ENCODE results near the gene HAUS6.
"Not testable (repeated sequence)": the region's sequence is repeated elsewhere in the genome, so short reads cannot be mapped to it uniquely, and the experiment has no call there.

The HAUS6 gene

GRCh38 chr9:19030899-19031298, 71.8 kb downstream of the HAUS6 start:
- DNase-seq, result no peak

GRCh38 chr9:19028835-19029451, 73.8 kb downstream of the HAUS6 start:
- DNase-seq, result peak; percentile 52

DNA sequence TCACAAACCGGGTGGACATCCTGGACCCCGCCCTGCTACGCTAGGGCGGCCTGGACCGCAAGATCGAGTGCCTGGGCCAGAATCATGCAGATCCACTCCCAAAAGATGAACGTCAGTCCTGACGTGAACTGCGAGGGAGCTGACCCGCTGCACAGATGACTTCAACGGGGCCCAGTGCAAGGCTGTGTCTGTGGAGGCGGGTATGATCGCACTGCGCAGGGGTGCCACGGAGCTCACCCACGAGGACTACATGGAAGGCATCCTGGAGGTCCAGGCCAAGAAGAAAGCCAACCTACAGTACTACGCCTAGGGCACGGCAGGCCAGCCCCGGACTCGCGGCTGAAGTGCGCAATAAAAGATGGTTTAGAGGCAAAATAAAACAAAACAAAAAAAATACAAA, 74.9 kb downstream of the HAUS6 start:
- DNase-seq, result no peak

DNA sequence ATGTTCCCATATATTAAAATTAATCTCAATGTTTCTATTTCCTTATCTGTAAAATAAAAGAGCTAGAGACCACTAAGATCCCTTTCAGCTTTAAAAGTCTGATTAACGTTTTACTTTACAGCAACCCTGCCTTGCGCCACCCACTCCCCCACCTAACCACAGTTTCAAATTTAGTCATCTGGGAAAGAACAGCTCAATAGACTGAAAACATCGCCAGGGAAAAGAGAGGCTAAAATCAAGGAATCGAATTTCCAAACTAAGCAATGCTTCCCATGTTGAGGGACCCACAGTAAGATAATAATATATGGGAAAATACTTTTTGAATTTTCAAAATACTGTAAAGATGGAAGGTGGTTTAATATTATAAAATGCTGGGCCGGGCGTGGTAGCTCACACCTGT, 76.3 kb downstream of the HAUS6 start:
- no peak for DNase-seq

GRCh38 chr9:19023078-19023477, 79.6 kb downstream of the HAUS6 start:
- DNase-seq, result no peak

DNA sequence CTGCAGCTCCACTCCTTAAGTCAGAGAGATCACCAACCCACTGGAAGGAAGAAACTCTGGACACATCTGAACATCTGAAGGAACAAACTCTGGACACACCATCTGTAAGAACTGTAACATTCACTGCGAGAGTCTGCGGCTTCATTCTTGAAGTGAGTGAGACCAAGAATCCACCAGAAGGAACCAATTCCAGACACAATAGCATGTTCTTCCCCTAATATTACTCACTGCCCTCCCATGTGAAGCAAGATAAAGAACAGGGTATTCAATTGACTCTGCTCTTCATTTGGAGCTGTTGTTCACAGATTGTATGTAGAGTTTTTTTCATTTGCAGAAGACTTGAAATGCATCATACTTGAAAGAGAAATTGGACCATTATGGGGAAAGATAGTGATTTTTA, 80.5 kb downstream of the HAUS6 start:
- no peak for DNase-seq

DNA sequence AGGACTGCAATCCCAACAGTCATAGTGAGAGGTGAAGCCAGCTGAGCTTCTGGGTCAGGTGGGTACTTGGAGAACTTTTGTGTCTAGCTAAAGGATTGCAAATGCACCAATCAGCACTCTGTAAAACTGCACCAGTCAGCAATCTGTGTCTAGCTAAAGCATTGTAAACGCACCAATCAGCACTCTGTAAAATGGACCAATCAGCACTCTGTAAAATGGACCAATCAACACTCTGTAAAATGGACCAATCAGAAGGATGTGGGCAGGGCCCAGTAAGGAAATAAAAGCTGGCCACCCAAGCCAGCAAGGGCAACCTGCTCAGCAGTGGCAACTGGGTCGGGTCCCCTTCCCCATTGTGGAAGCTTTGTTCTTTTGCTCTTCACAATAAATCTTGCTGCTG, 81.1 kb downstream of the HAUS6 start:
- DNase-seq, result not testable (repeated sequence)

DNA sequence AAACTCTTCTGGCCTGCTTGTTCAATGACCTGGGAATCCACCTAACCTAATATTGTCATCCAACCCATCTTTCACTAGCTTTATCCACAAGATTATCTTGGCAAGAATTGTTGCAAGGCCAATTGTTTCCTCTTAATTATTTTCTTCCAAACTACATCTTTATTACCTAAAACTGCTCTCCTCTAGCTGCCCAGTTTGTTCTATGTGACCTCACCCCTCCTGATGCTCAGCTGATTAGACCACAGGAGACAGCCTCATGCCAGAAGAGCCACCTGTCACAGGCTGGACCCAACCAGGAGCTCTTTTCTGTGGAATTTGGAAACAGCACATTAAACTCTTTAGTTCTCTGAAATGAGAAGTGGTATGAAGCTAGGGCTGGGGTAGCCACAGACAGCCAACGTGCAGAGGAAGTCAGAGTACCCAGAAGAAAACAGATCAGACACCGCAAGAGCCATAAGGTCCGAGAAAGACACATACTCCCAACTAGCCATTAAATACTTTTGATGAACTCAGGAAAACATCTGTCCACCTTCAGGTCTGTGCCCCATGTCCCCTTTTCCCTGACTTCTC, 81.7 kb downstream of the HAUS6 start:
- no peak for DNase-seq

GRCh38 chr9:19018201-19018600, 84.5 kb downstream of the HAUS6 start:
- no peak for DNase-seq

- DNase-seq, result no peak
Measured at GRCh38 chr9:19009391-19009965, 93.2 kb downstream of the HAUS6 start.

Measured in CD4-positive, alpha-beta T cell treated with Interleukin-4 for 4 hours (primary cell).